NCI-H82 treated with DMSO at 0.1 percent for 48 hours (cell line): ENCODE data around the gene TELO2.

Source experiments
- DNase-seq: peaks from one replicate; lab custom pipeline; 2025; ENCODE audit not compliant: unreplicated experiment; lab: John Stamatoyannopoulos, UW

The TELO2 gene

DNA sequence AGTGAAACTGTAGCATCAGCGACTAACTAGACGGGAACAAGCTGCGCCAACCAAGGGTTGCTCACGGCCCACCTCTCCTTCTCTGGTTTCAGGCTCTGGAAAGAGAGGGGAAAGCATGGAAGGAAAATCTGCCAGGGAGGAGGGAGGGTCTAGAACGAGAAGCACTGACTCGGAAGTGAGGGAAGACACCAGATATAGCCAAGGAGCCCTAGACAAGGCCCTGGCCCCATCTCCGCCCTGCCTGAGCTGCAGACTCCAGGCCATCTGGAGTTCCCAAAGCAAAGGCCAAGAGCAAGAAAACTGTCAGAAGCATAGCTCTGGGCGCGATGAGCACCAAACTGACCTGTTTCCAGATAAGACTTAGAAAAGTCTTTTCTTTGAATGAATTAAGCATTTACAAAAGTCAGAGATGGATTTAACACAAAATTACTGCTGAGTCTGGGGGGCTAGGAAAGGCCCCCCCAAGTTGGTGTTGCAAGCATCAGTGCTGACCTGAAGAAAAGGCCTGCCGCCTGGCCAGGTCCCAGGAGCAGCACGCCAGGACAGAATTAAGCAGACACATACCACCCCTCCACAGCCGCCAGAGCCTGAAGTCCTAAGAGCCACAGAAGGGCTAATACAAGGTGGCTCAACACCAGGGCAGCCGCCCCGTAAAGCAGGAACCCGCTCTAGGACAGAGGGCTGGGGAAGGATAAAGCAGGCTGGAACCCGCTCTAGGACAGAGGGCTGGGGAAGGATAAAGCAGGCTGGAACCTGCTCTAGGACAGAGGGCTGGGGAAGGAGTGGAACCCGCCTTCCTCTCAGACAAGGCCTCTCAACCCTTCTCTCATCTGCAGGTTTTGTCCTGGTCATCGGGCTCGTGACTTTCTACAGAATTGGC, 61.0 kb downstream of the TELO2 start:
- no peak for DNase-seq

DNA sequence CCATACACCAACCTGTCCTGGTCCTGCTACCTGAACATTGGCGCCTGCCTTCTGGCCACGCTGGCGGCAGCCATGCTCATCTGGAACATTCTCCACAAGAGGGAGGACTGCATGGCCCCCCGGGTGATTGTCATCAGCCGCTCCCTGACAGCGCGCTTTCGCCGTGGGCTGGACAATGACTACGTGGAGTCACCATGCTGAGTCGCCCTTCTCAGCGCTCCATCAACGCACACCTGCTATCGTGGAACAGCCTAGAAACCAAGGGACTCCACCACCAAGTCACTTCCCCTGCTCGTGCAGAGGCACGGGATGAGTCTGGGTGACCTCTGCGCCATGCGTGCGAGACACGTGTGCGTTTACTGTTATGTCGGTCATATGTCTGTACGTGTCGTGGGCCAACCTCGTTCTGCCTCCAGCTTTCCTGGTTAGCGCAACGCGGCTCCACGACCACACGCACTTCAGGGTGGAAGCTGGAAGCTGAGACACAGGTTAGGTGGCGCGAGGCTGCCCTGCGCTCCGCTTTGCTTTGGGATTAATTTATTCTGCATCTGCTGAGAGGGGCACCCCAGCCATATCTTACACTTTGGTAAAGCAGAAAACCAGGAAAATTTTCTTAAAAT, 61.8 kb downstream of the TELO2 start:
- no peak for DNase-seq

DNA sequence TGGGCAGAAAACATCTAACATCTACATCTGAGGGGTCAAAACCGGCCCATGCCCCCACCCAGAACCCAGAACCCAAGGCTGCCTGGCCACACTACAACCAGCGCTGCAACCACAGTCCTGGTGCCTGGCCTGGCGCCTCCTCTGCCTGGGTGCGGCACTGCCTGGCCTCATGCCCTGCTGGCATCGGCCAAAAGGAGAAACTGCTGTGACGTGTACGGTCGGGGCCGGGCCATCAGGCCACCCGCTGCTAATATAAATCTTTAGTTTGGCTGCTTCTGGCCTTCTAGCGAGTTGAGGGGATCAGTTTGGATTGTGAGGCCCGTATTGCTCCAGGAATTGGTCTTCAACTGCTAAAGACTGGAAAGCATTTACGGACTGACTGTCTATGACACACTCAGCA, 63.1 kb downstream of the TELO2 start:
- DNase-seq = no peak

DNA sequence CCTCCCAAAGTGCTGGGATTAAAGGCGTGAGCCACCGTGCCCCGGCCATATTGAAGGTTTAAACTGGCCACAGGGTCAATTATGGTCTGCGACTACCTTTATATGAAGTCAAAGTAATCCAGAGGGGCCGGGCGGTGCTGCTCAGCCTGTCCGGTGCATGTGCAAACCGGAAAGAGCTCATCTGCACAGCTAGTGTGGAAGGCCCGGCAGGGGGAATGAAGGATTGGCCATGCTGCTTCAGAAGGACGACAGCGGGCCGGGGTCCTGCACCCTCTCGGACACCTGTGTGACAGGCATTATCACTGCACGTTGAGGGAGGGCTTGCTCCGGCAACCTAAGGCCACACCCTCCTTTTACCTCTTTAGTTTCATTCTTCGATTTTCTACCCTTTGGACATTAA, 63.9 kb downstream of the TELO2 start:
- no peak for DNase-seq

DNA sequence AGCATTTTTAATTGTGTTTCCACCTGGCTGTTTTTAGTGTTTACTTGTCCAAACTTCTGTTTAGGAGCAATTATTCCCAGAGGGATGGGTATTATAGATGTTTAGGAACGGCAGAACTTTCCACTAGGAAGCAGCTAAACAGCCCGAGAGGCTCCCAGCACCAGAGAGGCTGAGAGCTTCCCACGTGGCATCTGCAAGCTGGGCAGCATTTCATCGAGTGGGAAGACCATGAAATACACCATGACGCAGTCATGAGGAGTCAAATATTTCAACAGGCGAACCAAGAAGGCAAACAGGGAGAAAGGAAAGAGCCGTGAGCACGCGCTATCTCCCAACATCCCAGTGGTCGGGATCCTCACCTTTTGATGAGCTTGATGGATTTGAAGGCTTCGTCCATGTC, 64.4 kb downstream of the TELO2 start:
- no peak for DNase-seq

DNA sequence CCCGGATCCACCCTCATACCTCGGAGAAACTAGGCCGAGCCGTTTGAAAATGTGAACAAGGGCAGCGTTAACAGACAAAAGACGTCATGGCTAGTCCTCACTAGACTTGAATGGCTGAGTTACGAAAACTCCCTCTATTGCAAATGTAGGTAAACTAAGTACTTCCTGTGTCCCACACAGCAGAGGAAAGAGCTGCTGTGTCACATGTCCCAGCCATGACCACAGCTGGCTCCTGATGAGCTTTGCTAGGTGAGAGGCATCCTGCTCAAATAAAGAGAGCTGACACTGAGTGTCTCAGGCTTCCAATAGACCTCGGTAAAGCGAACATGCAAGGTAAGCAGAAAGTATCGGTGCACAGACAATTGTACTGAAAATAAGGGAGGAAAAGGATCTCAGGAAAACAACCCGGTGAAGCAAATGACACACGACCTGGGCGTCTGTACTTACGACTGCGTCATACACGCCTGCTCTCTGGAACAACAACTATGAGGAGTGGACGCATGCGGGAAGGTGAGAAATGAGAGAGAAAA, 66.4 kb downstream of the TELO2 start:
- DNase-seq = no peak
